ENCODE measurements around the gene RANBP9. TPM values are rescaled to one million over a fixed set of nuclear protein-coding genes. Genes with fewer than 3 reads are reported as not detected.

The RANBP9 gene
- 50.2 TPM for polyA plus RNA-seq (2013, experiment 1 of 2; ENCODE audit: insufficient read length)
- 51.3 TPM for polyA plus RNA-seq (2013, experiment 2 of 2; ENCODE audit: insufficient read length)

- peak; percentile 94 for DNase-seq
These were observed at the start of gene RANBP9 for GRCh38 chr6:13711733-13712598. RANBP9 (minus strand) TSS chr6:13711835; CDS start chr6:13711505, 330 bp downstream.

GRCh38 chr6:13760307-13761304, 49.0 kb upstream of the RANBP9 start:
- peak; percentile 79 for DNase-seq

- no peak for DNase-seq
These were observed 47.4 kb upstream of the RANBP9 start for GRCh38 chr6:13759025-13759424.

- DNase-seq, result no peak
These were observed 43.0 kb upstream of the RANBP9 start for GRCh38 chr6:13754644-13755043.

GRCh38 chr6:13743736-13744127, 32.1 kb upstream of the RANBP9 start:
- DNase-seq, result no peak

GRCh38 chr6:13742961-13743735, 31.5 kb upstream of the RANBP9 start:
- DNase-seq, result no peak

- no peak for DNase-seq
These were observed 29.7 kb upstream of the RANBP9 start for GRCh38 chr6:13741365-13741764.

- no peak for DNase-seq
These were observed 23.4 kb upstream of the RANBP9 start for GRCh38 chr6:13735031-13735430.

GRCh38 chr6:13733178-13733887, 21.7 kb upstream of the RANBP9 start:
- peak; percentile 91 for DNase-seq

- no peak for DNase-seq
These were observed 19.1 kb upstream of the RANBP9 start for GRCh38 chr6:13730704-13731103.

- peak; percentile 76 for DNase-seq
These were observed 18.3 kb upstream of the RANBP9 start for GRCh38 chr6:13729891-13730290.

- DNase-seq, result no peak
These were observed 13.9 kb upstream of the RANBP9 start for GRCh38 chr6:13725570-13725969.

GRCh38 chr6:13725052-13725451, 13.4 kb upstream of the RANBP9 start:
- DNase-seq, result no peak

GRCh38 chr6:13724182-13724581, 12.5 kb upstream of the RANBP9 start:
- no peak for DNase-seq

- DNase-seq, result no peak
These were observed 11.2 kb upstream of the RANBP9 start for GRCh38 chr6:13722880-13723279.

GRCh38 chr6:13718123-13718458, 6.5 kb upstream of the RANBP9 start:
- DNase-seq, result no peak

- DNase-seq, result no peak
These were observed 5.3 kb upstream of the RANBP9 start for GRCh38 chr6:13716955-13717295.

- DNase-seq, result no peak
These were observed 4.8 kb upstream of the RANBP9 start for GRCh38 chr6:13716225-13716954.

GRCh38 chr6:13715444-13715883, 3.8 kb upstream of the RANBP9 start:
- DNase-seq, result no peak

- no peak for DNase-seq
These were observed 914 bp upstream of the RANBP9 start for GRCh38 chr6:13712599-13712898.

- no peak for DNase-seq
These were observed 307 bp downstream of the RANBP9 start for GRCh38 chr6:13711324-13711732.
